Uterus (tissue), 4 donors: ENCODE data around the gene TMSB15A. TPM values are rescaled to one million over a fixed set of nuclear protein-coding genes. Genes with fewer than 3 reads are reported as not detected.
A peak's percentile ranks its signal among the peaks of the same experiment; 100 is the strongest.
"Not testable (repeated sequence)": the region's sequence is repeated elsewhere in the genome, so short reads cannot be mapped to it uniquely, and the experiment has no call there.

ENCODE experiments used
- DNase-seq, 2 donors: peaks; one replicate each; pipeline ENCODE4 v3.0.0-alpha.2; 2019 to 2020
- H3K27ac ChIP-seq, 2 donors: fragments of 200-600 bp; sonication (generic); 1 replicate in 1 of 2; 2 replicates in 1 of 2; pipeline ENCODE4 v1.5.1; 2016 to 2018
- H3K27me3 ChIP-seq, 2 donors: fragments of 200-600 bp; sonication (generic); one replicate each; pipeline ENCODE4 v1.5.1; 2018 to 2019; ENCODE audit warnings: control low read depth in 1 of 2
- H3K36me3 ChIP-seq, 2 donors: fragments of 200-600 bp; sonication (generic); one replicate each; pipeline ENCODE4 v1.5.1; 2019; ENCODE audit warnings: control low read depth in 1 of 2
- H3K4me1 ChIP-seq, 2 donors: fragments of 200-600 bp; sonication (generic); one replicate each; pipeline ENCODE4 v1.5.1; 2018 to 2019; ENCODE audit warnings: control low read depth in 1 of 2
- H3K4me3 ChIP-seq, 2 donors: fragments of 200-600 bp; sonication (generic); 1 replicate in 1 of 2; 2 replicates in 1 of 2; pipeline ENCODE4 v1.5.1; 2018 to 2019; ENCODE audit warnings: mild to moderate bottlenecking in 1 of 2
- H3K9me3 ChIP-seq, 2 donors: fragments of 200-600 bp; sonication (generic); one replicate each; pipeline ENCODE4 v1.5.1; 2019; ENCODE audit warnings: control low read depth in 1 of 2
- POLR2A ChIP-seq, 2 donors: fragments of 450-650 bp; IDR thresholded peaks; one replicate each; pipeline ENCODE4 v1.6.1; 2016; ENCODE audit warnings: antibody characterized with exemption in 2 of 2, mild to moderate bottlenecking in 1 of 2, moderate library complexity in 1 of 2
- intact Hi-C: fragments of 100-400 bp; cut with DNase I; formaldehyde crosslinking; loops from one replicate; pipeline ENCODE4 v1.15.1; 2023; ENCODE audit warnings: low total_unique reads
- total RNA-seq, 4 donors: library from RNA; depleted of rRNA in 3 of 4; stranded (reverse); fragments of >200 nt in 3 of 4; gene quantifications; one replicate each; pipeline versions ENCODE4 v1.1.0 to v1.2.4, GENCODE V29; 2014 to 2023
- TF ChIP-seq, protein P1 (sequence below), 4 experiments: fragments of 200-600 bp in 2 of 4; fragments of 450-650 bp in 2 of 4; sonication (generic) in 2 of 4; IDR thresholded peaks; one replicate each; pipeline ENCODE4 v1.5.1; 2016 to 2019; ENCODE audit warnings: antibody characterized with exemption in 4 of 4, mild to moderate bottlenecking in 2 of 4, moderate library complexity in 1 of 4
- donor health status: DM: yes; HTN: yes; CAD: no.

The TMSB15A gene
- total RNA-seq, 4 donors from 2014 or later = 0.88 to 12.7 (median 4.7) TPM; not detected in 1

DNA sequence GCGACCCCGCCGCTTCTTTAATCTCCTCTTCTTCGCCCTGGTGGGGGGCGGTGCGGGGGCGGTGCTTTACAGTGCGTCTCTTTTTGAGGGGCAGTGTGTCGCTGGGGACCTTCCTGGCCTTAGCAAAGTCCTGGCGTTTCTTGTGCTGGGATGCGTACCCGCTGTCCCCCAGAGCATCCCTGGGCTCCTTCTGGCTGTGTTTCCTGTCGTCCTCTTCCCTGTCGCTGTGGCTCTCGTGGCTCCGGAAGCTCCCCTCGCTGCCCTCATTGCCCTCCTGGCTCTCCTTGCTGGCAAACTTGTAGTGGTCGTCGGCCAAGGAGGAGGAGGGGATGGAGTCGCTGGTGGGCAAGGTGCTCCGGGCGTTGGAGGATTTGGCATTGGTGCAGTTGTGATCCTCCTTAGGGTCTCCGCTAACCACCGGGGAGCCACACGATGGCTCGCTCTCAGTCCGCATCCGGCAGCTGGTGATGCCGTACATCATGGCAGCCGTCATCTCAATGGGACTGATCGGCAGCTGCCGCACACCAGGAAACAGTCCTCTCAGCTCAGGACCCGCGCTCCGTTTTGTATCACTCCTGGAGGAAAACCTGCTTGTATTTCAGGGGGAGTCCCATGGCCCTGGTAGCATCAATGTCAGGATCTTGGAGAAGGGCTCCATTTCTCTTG lies 30.4 kb upstream of the TMSB15A start:
- no peaks in the 10 kb centered on the region for H3K36me3 ChIP-seq
- DNase-seq = no peak
- H3K4me3 ChIP-seq = no peak overlapping the region
- peaks cover 0 to 6% of the 10 kb centered on the region in 2 donors for H3K27me3 ChIP-seq
- TF ChIP-seq POLR2A (IDR thresholded peaks at IDR 0.05) = no peak
- TF ChIP-seq, protein P1, sequence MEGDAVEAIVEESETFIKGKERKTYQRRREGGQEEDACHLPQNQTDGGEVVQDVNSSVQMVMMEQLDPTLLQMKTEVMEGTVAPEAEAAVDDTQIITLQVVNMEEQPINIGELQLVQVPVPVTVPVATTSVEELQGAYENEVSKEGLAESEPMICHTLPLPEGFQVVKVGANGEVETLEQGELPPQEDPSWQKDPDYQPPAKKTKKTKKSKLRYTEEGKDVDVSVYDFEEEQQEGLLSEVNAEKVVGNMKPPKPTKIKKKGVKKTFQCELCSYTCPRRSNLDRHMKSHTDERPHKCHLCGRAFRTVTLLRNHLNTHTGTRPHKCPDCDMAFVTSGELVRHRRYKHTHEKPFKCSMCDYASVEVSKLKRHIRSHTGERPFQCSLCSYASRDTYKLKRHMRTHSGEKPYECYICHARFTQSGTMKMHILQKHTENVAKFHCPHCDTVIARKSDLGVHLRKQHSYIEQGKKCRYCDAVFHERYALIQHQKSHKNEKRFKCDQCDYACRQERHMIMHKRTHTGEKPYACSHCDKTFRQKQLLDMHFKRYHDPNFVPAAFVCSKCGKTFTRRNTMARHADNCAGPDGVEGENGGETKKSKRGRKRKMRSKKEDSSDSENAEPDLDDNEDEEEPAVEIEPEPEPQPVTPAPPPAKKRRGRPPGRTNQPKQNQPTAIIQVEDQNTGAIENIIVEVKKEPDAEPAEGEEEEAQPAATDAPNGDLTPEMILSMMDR (IDR thresholded peaks at IDR 0.05) = no peak
- intact Hi-C loops = no loop called here
- H3K4me1 ChIP-seq = no peaks in the 10 kb centered on the region
- no peak overlapping the region for H3K27ac ChIP-seq
- no peaks in the 10 kb centered on the region for H3K9me3 ChIP-seq

DNA sequence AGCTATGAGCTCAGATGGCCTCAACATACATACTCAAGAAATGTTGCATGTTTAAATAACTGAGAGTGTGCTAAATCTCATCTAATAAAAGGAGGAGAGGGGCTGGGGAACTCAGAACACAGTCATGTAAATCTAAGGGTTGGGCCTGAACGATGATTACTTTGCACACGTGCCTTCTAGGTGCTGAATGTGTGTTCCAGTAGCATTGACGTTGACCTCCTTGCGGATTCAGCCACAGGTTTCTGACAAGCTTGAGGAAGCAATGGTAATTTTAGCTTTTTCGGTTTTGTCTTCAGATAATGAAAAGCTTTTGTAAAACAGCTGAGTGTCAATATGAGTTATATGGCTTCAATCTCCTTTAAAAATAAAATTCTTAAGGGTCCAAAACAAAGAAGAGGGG lies 29.6 kb upstream of the TMSB15A start:
- intact Hi-C loops, H3K27me3 ChIP-seq, H3K9me3 ChIP-seq, H3K27ac ChIP-seq, H3K36me3 ChIP-seq, DNase-seq, H3K4me3 ChIP-seq, H3K4me1 ChIP-seq: not testable (repeated sequence)

DNA sequence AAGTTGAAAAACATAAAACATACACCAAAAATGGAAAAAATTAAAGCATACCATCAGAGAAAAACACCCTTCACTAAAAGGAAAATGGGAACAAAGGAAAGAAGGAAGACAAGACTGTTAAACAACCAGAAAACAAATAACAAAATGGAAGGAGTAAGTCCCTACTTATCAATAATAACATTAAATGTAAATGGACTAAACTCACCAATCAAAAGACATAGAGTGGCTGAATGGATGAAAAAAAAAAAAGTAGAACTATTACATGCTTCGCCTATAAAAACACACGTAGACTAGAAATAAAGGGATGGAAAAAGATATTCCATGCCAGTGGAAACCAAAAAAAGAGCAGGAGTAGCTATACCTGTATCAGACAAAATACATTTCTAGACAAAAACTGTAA lies 19.4 kb upstream of the TMSB15A start:
- Histone ChIP-seq H3K36me3 (no peaks in the 10 kb centered on the region), H3K27ac (no peak overlapping the region), H3K27me3 (peaks cover 0 to 4% of the 10 kb centered on the region in 2 donors), H3K4me1 (no peaks in the 10 kb centered on the region), H3K4me3 (no peak overlapping the region), H3K9me3 (no peaks in the 10 kb centered on the region)
- TF ChIP-seq POLR2A (IDR thresholded peaks at IDR 0.05) = no peak
- TF ChIP-seq, protein P1 (IDR thresholded peaks at IDR 0.05) = no peak
- DNase-seq = no peak
- intact Hi-C loops = no loop called here

DNA sequence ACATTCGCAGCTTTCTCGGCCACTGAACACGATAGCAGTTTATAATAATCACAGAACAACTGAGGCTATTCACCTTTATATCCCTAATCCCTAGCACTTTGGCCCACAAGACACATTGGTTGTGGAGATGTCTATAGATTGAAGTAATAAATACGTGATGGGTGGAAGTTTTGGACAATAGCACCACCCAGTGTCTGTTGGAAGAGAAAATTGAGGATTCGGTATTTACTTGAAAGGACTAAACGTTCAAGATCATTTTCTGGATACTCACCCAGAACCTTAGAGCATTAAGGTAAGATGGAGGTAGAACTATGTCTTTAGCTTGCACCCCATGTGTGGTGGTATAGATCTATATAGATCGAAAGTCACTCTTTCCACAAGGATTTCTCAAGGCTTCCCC lies 787 bp upstream of the TMSB15A start:
- no peak for DNase-seq

DNA sequence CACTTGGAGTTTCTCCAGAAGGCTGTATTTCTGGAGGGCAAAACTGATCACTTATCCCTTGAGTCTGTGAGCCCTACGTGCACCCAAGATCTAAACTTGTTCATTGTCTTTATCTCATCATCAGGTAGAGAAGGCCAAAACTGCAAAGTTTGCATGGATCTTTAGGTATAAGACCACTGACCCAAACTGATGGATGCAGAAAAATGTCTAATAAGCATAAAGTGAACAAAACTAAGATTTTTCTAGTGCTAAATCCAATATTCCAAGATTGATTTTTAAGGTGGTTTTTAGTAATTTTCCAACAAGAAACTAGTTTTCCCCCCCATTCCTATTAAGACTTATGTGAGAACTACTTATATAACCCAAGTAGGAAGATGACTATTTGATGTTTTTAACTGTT lies 2.0 kb downstream of the TMSB15A start:
- Histone ChIP-seq H3K4me3 (no peak overlapping the region), H3K27ac (no peak overlapping the region), H3K27me3 (no peaks in the 10 kb centered on the region), H3K4me1 (no peaks in the 10 kb centered on the region), H3K9me3 (no peaks in the 10 kb centered on the region), H3K36me3 (no peaks in the 10 kb centered on the region)
- intact Hi-C loops = no loop called here
- no peak for DNase-seq
- TF ChIP-seq, protein P1 (IDR thresholded peaks at IDR 0.05) = no peak
- no peak for TF ChIP-seq POLR2A (IDR thresholded peaks at IDR 0.05)

More for the DNA sequence above, 787 bp upstream of the TMSB15A start:
- no peaks in the 10 kb centered on the region for H3K36me3 ChIP-seq
- TF ChIP-seq, protein P1 (IDR thresholded peaks at IDR 0.05) = peak; percentile 7 to 35 (median 22)
- TF ChIP-seq POLR2A (IDR thresholded peaks at IDR 0.05) = no peak
- no peaks in the 10 kb centered on the region for H3K9me3 ChIP-seq
- intact Hi-C loops = no loop called here
- H3K4me1 ChIP-seq = no peaks in the 10 kb centered on the region
- peak overlapping the region in 1 of 2 donors; percentile 35 for H3K4me3 ChIP-seq
- peak overlapping the region; percentile 64 to 83 for H3K27ac ChIP-seq
- no peaks in the 10 kb centered on the region for H3K27me3 ChIP-seq
